Stimulated activated CD4-positive, alpha-beta T cell treated with anti-CD3 and anti-CD28 coated beads, Interleukin-1b, Interleukin-23, amount 100 ng/mL, for 1 hour (primary cell): ENCODE results near the gene EGFL7.
"Not testable (repeated sequence)": the region's sequence is repeated elsewhere in the genome, so short reads cannot be mapped to it uniquely, and the experiment has no call there.

Experiments used
- DNase-seq, 2 donors: peaks; one replicate each; pipeline ENCODE4 v3.0.0-alpha.2; 2020; ENCODE audit warnings: low read depth in 2 of 2

EGFL7 gene

GRCh38 chr9:136697146-136697820 is 34.6 kb downstream of the EGFL7 start:
- no peak for DNase-seq

- no peak for DNase-seq
Observed at GRCh38 chr9:136697821-136698526, 35.3 kb downstream of the EGFL7 start.

GRCh38 chr9:136698635-136699246 is 36.0 kb downstream of the EGFL7 start:
- no peak for DNase-seq

GRCh38 chr9:136700304-136700703 is 37.6 kb downstream of the EGFL7 start:
- DNase-seq, result no peak

GRCh38 chr9:136700959-136701667 is 38.4 kb downstream of the EGFL7 start:
- DNase-seq, result peak in 1 of 2 donors; percentile 40

- DNase-seq, result no peak
Observed at GRCh38 chr9:136701668-136702053, 38.9 kb downstream of the EGFL7 start.

GRCh38 chr9:136703276-136703860 is 40.7 kb downstream of the EGFL7 start:
- no peak for DNase-seq

GRCh38 chr9:136704741-136705140 is 42.0 kb downstream of the EGFL7 start:
- not testable (repeated sequence) for DNase-seq

GRCh38 chr9:136705564-136705963 is 42.8 kb downstream of the EGFL7 start:
- no peak for DNase-seq

GRCh38 chr9:136707011-136707410 is 44.3 kb downstream of the EGFL7 start:
- DNase-seq, result no peak

GRCh38 chr9:136707849-136708517 is 45.3 kb downstream of the EGFL7 start:
- DNase-seq, result no peak

GRCh38 chr9:136709454-136710109 is 46.9 kb downstream of the EGFL7 start:
- DNase-seq, result no peak

- no peak for DNase-seq
Observed at GRCh38 chr9:136710543-136710942, 47.8 kb downstream of the EGFL7 start.

GRCh38 chr9:136711219-136711648 is 48.5 kb downstream of the EGFL7 start:
- not testable (repeated sequence) for DNase-seq

- DNase-seq, result no peak
Observed at GRCh38 chr9:136711751-136712689, 49.3 kb downstream of the EGFL7 start, which contains the start of gene DIPK1B. Gene DIPK1B (plus strand): TSS chr9:136712572. CDS start chr9:136712666, 94 bp downstream.

GRCh38 chr9:136712690-136713544 is 50.2 kb downstream of the EGFL7 start:
- DNase-seq, result no peak

GRCh38 chr9:136713550-136713949 is 50.8 kb downstream of the EGFL7 start:
- no peak for DNase-seq

GRCh38 chr9:136714096-136714892 is 51.6 kb downstream of the EGFL7 start:
- no peak for DNase-seq
